ENCODE data around the gene SLC9A1.

- peak; percentile 41; the same call in 1 of the 2 replicates for TF ChIP-seq CTCF (conservative IDR thresholded peaks at IDR 0.05)
- TF ChIP-seq EZH2 (IDR thresholded peaks at IDR 0.05; ENCODE audit: low read depth), result no peak
Measured at GRCh38 chr1:27109103-27109822, 45.7 kb downstream of the SLC9A1 start.
